ENCODE data around the gene RSU1.
"Not testable (repeated sequence)": the region's sequence is repeated elsewhere in the genome, so short reads cannot be mapped to it uniquely, and the experiment has no call there.

RSU1 gene

GRCh38 chr10:16817125-16818019 lies at the start of gene RSU1:
Gene RSU1, minus strand, starts transcription at chr10:16817424. Its CDS starts 343 bp downstream, at chr10:16817081.
- DNase-seq (ENCODE audit: low spot score), result peak; percentile 100

- DNase-seq (ENCODE audit: low spot score), result no peak
These were observed 49.5 kb upstream of the RSU1 start for GRCh38 chr10:16866541-16867275.

GRCh38 chr10:16865766-16866165 lies 48.5 kb upstream of the RSU1 start:
- no peak for DNase-seq (ENCODE audit: low spot score)

- DNase-seq (ENCODE audit: low spot score), result no peak
These were observed 46.5 kb upstream of the RSU1 start for GRCh38 chr10:16863766-16864165.

- DNase-seq (ENCODE audit: low spot score), result no peak
These were observed 40.2 kb upstream of the RSU1 start for GRCh38 chr10:16857419-16857818.

GRCh38 chr10:16856567-16856966 lies 39.3 kb upstream of the RSU1 start:
- no peak for DNase-seq (ENCODE audit: low spot score)

- no peak for DNase-seq (ENCODE audit: low spot score)
These were observed 38.9 kb upstream of the RSU1 start for GRCh38 chr10:16856092-16856491.

GRCh38 chr10:16854623-16855022 lies 37.4 kb upstream of the RSU1 start:
- no peak for DNase-seq (ENCODE audit: low spot score)

- DNase-seq (ENCODE audit: low spot score), result no peak
These were observed 36.6 kb upstream of the RSU1 start for GRCh38 chr10:16853809-16854208.

- DNase-seq (ENCODE audit: low spot score), result peak; percentile 25
These were observed 36.0 kb upstream of the RSU1 start for GRCh38 chr10:16853201-16853600.

- no peak for DNase-seq (ENCODE audit: low spot score)
These were observed 35.4 kb upstream of the RSU1 start for GRCh38 chr10:16852624-16853023.

- no peak for DNase-seq (ENCODE audit: low spot score)
These were observed 31.4 kb upstream of the RSU1 start for GRCh38 chr10:16848562-16849154.

- no peak for DNase-seq (ENCODE audit: low spot score)
These were observed 30.4 kb upstream of the RSU1 start for GRCh38 chr10:16847644-16848043.

- no peak for DNase-seq (ENCODE audit: low spot score)
These were observed 28.0 kb upstream of the RSU1 start for GRCh38 chr10:16845248-16845647.

- peak; percentile 85 for DNase-seq (ENCODE audit: low spot score)
These were observed 26.1 kb upstream of the RSU1 start for GRCh38 chr10:16843252-16843870.

- peak; percentile 56 for DNase-seq (ENCODE audit: low spot score)
These were observed 18.0 kb upstream of the RSU1 start for GRCh38 chr10:16835228-16835627.

- DNase-seq (ENCODE audit: low spot score), result no peak
These were observed 15.3 kb upstream of the RSU1 start for GRCh38 chr10:16832351-16833080.

GRCh38 chr10:16828701-16829175 lies 11.5 kb upstream of the RSU1 start:
- DNase-seq (ENCODE audit: low spot score), result no peak

- peak; percentile 82 for DNase-seq (ENCODE audit: low spot score)
These were observed 10.9 kb upstream of the RSU1 start for GRCh38 chr10:16828114-16828568.

GRCh38 chr10:16827474-16827873 lies 10.2 kb upstream of the RSU1 start:
- DNase-seq (ENCODE audit: low spot score), result not testable (repeated sequence)

GRCh38 chr10:16822726-16823360 lies 5.6 kb upstream of the RSU1 start:
- DNase-seq (ENCODE audit: low spot score), result no peak

All from CD4-positive, alpha-beta T cell treated with Interleukin-2 at 100 ng/mL for 4 hours (primary cell).